ENCODE results near the gene KIAA1671.
"Not testable (repeated sequence)": the region's sequence is repeated elsewhere in the genome, so short reads cannot be mapped to it uniquely, and the experiment has no call there.

DNA sequence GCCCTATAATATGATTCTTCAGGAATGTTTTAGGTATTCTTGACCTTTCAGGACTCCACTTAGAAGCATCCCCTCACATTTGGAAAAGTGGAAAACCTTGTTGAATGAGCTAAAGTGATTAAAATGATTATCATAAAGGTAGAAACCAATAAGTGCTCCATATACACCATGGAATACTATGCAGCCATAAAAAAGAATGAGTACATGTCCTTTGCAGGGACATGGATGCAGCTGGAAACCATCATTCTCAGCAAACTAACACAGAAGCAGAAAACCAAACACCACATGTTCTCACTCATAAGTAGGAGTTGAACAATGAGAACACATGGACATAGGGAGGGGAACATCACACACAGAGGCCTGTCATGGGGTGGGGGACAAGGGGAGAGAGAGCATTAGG, 281.2 kb downstream of the KIAA1671 start:
- not testable (repeated sequence) for TF ChIP-seq POLR2A (IDR thresholded peaks at IDR 0.05; ENCODE audit: insufficient read depth in 1 of 2, low read depth in 2 of 2, low read length in 2 of 2); KLF13 (CRISPR knock-in tag; IDR thresholded peaks at IDR 0.05)
